ENCODE results near the gene MED15. TPM values are rescaled to one million over a fixed set of nuclear protein-coding genes. Genes with fewer than 3 reads are reported as not detected.

MED15 gene
- total RNA-seq, 4 donors from 2014 or later = 35.1 to 88.9 (median 49.9) TPM

- TF ChIP-seq, protein P1, sequence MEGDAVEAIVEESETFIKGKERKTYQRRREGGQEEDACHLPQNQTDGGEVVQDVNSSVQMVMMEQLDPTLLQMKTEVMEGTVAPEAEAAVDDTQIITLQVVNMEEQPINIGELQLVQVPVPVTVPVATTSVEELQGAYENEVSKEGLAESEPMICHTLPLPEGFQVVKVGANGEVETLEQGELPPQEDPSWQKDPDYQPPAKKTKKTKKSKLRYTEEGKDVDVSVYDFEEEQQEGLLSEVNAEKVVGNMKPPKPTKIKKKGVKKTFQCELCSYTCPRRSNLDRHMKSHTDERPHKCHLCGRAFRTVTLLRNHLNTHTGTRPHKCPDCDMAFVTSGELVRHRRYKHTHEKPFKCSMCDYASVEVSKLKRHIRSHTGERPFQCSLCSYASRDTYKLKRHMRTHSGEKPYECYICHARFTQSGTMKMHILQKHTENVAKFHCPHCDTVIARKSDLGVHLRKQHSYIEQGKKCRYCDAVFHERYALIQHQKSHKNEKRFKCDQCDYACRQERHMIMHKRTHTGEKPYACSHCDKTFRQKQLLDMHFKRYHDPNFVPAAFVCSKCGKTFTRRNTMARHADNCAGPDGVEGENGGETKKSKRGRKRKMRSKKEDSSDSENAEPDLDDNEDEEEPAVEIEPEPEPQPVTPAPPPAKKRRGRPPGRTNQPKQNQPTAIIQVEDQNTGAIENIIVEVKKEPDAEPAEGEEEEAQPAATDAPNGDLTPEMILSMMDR (IDR thresholded peaks at IDR 0.05; ENCODE audit: low read depth) = no peak
These were observed 92.8 kb downstream of the MED15 start for GRCh38 chr22:20600137-20600673.

GRCh38 chr22:20601308-20601707 lies 93.9 kb downstream of the MED15 start:
- TF ChIP-seq, protein P1 (IDR thresholded peaks at IDR 0.05; ENCODE audit: low read depth) = no peak

GRCh38 chr22:20602609-20603164 lies 95.3 kb downstream of the MED15 start:
- TF ChIP-seq, protein P1 (IDR thresholded peaks at IDR 0.05; ENCODE audit: low read depth) = no peak

DNA sequence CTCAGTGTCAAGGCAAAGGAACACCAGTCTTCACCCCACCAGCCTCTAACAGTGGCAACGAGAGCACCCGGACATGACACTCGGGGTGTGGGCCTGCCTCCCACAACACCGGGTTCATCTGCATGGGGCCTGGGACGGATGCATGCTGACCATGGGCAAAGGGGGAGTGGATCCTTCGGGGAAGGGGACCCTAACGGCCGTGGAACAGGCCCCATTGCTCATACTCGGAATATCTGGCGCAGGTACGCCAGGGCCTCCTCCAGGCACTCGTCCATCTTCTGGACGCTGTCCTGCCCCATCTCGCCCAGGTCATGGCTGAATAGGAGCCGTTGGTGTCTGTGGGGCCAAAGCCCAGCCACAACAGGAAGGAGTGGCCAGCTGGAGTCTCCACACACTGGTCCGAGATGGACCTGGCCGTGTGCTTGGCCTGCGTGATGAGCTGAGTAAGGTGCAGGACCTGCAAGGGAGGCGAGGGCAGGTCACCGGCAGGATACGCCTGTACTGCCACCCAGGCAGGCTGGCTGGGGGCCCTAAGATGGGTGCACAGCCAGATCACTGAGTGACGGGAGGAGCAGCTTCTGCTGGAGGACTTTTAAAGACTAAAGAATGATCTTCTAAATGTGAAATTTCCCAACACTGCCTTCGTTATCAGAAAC lies 96.8 kb downstream of the MED15 start:
- TF ChIP-seq, protein P1 (IDR thresholded peaks at IDR 0.05; ENCODE audit: low read depth) = no peak

DNA sequence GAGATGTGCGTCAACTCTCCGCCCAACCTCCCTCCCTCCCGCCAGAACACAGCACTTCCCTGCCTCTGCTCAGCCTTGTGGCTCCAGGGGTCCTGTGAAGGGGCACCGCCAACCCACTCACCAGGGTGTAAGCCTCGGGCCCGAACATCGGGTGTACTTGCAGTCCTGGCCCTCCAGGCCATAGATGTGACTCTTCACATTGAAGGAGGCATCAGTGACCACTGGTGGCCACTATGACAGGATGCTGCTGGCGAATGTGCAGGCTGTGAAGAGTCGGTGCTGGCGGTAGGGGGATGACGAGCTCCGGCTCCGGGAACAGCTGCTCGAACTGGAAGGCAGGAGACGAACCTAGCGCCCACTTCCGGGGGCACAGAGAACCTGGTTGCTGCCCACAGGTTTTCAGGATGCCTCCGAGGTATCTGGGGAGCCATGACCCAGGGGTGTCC lies 97.4 kb downstream of the MED15 start:
- TF ChIP-seq, protein P1 (IDR thresholded peaks at IDR 0.05; ENCODE audit: low read depth) = no peak

- TF ChIP-seq, protein P1 (IDR thresholded peaks at IDR 0.05; ENCODE audit: low read depth) = no peak
These were observed 97.9 kb downstream of the MED15 start for GRCh38 chr22:20605328-20605727.

DNA sequence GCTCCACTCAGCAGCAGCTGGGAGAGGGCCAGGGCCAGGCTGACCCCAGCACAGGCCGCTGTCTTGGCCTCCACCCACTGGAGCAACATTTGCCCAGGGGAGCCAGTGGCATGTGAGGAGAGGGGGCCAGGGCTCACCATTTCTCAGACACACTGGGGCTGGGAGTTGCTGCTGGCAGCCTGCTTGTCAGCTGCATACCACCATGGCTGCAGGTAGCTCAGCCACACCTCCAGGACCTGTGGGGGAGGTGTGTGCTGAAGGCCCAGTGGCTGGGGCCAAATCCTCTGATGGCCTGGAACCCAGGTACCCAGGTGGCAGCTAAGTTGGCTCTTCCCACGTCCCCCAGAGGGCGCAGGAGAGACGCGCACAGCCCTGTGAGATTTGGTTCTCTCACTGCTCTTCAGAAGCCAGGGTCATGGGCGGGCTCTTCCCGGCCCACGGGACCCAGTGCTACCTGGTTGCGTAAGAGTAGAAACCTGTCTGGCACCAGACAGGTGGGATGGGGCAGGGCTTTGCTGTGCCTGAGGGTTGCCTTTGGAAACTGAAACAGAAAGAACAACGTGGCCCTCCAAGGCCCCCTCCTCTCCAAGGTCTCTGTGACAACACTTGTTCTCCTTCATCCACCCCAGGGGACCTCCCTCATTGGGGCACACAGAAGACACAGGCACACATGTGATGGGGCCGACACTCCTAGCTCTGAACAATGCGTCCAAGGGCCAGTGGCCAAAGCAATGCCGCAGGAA lies 98.8 kb downstream of the MED15 start:
- TF ChIP-seq, protein P1 (IDR thresholded peaks at IDR 0.05; ENCODE audit: low read depth) = no peak
